HFF-Myc (cell line): ENCODE results near the gene GAS1.

Experiments
- DNase-seq: peaks from one replicate; pipeline ENCODE4 v3.0.0-alpha.2; 2011; ENCODE audit warnings: low read depth; ENCODE audit errors: extremely low read depth
- H3K4me3 ChIP-seq: replicated peaks from 2 replicates; pipeline ENCODE4 v1.5.1; 2011; ENCODE audit warnings: low read depth, mild to moderate bottlenecking, control low read depth, low read length
- TF ChIP-seq, protein P1 (sequence below): IDR thresholded peaks from 2 replicates; pipeline ENCODE4 v1.5.1; 2012; ENCODE audit warnings: mild to moderate bottlenecking, low read depth, low read length, control low read depth; ENCODE audit errors: missing control alignments

GAS1 gene

DNA sequence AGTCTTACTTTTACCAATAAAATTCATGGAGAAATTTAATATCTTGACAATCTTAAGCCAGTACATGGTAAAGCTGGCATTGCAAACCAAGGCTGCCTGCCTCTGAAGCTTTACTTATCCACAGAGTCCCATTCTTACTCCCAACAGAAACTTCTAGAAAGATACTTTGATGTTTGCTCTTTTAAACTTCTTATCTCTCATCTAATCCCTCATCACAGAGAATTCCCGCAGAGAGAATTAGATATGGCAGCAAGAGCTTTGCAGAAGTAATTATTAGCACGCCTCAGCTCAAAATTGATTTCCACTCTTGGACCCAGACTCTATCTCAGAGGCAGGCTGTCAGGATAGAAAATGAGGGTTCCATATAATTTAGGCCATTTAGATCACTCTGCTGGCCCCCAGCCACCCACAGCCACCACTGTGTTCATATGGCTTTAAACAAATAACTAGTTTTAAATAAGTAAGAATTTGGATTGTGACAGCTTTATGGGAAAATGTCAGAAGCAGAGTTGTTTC lies 37.9 kb upstream of the GAS1 start:
- no peak overlapping the region for H3K4me3 ChIP-seq
- DNase-seq: no peak
- TF ChIP-seq, protein P1, sequence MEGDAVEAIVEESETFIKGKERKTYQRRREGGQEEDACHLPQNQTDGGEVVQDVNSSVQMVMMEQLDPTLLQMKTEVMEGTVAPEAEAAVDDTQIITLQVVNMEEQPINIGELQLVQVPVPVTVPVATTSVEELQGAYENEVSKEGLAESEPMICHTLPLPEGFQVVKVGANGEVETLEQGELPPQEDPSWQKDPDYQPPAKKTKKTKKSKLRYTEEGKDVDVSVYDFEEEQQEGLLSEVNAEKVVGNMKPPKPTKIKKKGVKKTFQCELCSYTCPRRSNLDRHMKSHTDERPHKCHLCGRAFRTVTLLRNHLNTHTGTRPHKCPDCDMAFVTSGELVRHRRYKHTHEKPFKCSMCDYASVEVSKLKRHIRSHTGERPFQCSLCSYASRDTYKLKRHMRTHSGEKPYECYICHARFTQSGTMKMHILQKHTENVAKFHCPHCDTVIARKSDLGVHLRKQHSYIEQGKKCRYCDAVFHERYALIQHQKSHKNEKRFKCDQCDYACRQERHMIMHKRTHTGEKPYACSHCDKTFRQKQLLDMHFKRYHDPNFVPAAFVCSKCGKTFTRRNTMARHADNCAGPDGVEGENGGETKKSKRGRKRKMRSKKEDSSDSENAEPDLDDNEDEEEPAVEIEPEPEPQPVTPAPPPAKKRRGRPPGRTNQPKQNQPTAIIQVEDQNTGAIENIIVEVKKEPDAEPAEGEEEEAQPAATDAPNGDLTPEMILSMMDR: no peak

DNA sequence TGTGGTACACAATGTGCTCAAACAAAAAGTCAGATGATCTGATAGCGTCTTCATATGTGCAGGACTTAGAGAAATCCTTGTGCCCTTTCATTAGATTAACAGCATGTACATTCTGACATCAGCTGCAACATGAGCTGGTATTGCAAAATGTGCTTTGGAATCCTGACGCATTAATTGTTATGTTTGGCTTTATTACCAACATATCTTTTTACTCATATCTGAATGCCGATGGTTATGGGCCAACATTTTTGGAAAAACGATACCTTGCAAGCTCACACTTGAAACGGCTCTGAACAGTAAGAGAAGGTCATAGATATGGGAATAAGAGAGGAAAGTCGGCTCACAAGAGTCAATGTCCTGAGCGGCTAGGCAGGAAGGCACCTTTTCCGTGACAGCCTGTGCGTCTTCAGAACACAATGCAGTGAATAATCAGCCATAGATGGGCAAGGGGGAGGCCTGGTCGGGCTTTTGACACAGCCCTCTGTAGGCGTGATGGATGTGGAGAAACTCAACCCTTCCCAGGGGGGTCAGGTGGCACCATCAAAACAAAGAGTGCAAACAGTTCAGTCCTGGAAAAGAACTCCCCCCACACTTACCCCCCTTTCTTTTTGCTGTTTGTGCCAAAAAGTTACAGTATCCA lies 36.4 kb upstream of the GAS1 start:
- TF ChIP-seq, protein P1: no peak
- peak; percentile 52 for DNase-seq
- no peak overlapping the region for H3K4me3 ChIP-seq

DNA sequence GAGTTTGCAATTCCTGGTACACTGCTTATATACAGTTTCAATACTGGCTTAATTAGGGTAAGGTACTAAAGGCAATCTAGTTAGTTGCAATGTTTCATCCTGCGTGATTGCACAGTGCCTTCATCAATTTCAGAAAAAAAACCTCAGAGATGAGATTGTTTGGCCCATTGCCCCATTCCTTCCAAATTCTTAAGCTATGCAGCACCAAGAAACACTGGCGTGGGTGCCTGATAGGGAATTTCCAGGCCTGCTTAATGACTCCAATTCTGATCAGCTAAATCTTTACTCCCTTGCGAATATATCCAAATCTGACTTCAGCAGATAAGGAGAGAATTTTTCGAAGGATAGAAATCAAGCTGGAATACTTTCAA lies 35.9 kb upstream of the GAS1 start:
- TF ChIP-seq, protein P1: no peak
- no peak for DNase-seq
- no peak overlapping the region for H3K4me3 ChIP-seq

DNA sequence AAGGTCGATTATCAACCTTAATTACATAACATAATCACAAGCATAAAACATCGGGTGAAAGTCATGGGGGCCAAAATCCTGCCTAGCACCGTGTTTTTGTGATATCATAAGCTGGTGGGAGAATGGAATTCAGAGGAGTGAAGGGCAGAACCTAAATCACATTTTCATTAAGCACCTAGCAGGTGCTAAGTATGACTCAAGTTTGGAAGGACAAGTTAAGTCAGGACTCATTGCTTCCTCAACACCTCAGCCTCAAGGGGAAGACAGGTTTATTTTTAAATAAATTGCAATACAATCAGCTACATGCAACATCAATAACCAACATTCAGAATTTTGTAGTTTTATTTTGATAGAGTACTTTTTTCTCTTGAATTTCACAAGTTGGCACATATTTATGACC lies 33.5 kb upstream of the GAS1 start:
- TF ChIP-seq, protein P1: no peak
- no peak overlapping the region for H3K4me3 ChIP-seq
- no peak for DNase-seq

DNA sequence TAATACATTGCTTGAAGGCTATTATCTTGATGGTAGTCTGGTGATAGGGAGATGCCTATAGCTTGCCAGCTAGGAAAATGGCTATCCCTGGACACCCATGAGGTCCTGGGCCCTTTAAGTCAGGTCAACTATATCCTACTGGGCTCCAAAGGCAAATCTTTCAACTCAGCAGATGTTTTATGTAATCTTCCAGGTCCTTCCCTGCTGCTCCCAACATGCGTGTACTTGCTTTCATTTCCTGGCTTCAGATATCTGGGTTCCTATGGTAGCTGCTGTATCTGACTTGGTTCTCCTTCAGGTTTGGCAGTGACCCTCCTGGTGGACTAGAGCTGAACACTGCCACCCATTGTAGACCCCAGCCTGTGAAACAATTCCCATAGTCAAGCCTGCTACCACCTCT lies 32.4 kb upstream of the GAS1 start:
- TF ChIP-seq, protein P1: no peak
- no peak for DNase-seq

DNA sequence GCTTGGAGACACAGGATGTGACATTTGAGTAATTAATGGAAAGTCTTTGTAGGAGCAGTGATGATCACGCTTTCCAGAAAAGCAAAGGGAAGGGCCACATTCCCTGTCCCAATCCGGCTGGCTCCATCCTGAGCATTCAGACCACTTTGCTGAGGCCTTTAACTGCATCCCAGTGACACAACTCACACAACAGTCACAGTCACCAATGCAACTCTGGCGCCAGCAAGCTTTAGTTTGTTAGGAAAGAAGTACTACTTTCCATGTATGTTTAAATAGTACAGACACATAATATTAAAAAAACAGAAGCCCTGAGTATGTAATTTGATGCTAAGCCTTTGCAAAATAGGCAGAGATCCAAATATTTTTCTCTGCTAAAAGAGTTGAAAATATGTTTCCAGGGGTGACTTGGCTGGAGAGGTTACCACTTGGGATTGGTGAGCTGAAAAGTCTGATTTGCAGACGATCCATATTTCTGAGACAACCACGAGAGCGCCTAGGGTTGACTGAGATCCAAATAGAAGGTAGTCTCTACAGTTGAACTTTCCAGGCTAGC lies 31.7 kb upstream of the GAS1 start:
- H3K4me3 ChIP-seq: no peak overlapping the region
- no peak for DNase-seq
- TF ChIP-seq, protein P1: no peak

More for the DNA sequence above, 32.4 kb upstream of the GAS1 start:
- H3K4me3 ChIP-seq: no peak overlapping the region

DNA sequence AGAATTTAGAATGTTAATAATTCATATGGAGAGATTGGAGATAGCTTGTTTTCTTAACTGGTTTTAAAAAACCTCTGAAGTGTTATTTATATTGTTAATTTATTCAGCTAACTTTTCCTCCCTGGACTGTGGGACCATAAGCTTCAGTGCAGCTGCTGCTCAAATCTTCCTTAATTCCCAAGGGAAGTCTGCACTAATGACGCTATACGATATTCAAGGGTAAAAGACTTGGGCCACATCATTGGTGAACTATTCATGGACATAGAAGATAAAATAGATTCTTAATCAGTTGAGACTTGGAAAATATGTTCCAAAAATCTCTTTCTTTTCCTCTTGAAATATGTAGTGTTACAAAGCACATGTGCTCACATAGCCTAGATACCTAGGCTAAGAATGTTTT lies 31.1 kb upstream of the GAS1 start:
- no peak for DNase-seq
- TF ChIP-seq, protein P1: no peak
- no peak overlapping the region for H3K4me3 ChIP-seq
